Prostate gland (tissue), 2 donors: ENCODE data around the gene HERPUD1.

Source experiments
- POLR2A ChIP-seq: fragments of 450-650 bp; IDR thresholded peaks from one replicate; pipeline ENCODE4 v1.6.1; 2016; ENCODE audit warnings: antibody characterized with exemption, mild to moderate bottlenecking
- POLR2AphosphoS5 ChIP-seq: sonication (generic); formaldehyde crosslinking; IDR thresholded peaks from one replicate; pipeline ENCODE4 v1.6.1; 2017; ENCODE audit warnings: antibody characterized with exemption
- TF ChIP-seq, protein P1 (sequence below), 4 experiments: fragments of 200-600 bp in 2 of 4; fragments of 450-650 bp in 2 of 4; sonication (generic) in 2 of 4; IDR thresholded peaks; 1 replicate in 3 of 4; 2 replicates in 1 of 4; pipeline ENCODE4 v1.5.1; 2016 to 2019; ENCODE audit warnings: antibody characterized with exemption in 4 of 4, mild to moderate bottlenecking in 2 of 4, moderate library complexity in 2 of 4

DNA sequence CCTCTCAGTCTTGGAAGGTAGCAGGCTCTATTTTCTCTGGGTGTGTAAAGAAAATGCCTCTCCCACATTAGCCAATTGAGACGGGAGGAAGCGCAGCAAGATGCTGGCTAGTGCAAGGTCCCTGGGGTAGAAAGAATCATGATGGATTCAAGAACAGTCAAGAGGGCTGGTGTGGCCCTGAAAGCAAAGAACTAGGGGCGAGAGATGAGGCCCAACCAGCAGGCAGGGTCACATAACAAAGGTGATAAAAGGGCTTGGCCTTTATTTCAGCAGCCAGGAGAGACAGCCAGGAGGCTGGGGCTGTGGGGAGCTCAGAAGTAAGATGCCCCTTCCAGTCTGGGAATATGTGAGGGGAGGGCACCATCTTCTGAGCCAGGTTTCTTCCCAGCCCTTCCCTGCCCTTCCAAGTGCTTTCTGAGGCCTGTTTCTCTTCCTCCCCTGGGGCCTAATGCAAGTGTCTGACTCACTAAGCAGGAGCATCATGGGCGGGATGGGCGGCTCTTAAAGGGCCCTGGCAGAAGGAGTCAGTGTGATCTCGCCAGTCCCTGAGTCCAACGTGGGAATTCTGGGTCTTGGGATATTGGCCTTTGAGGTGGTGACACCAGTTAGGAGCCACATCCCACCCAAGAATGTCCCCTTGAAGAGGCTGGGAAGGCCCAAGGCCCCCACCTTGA lies 53.5 kb downstream of the HERPUD1 start:
- no peak for TF ChIP-seq POLR2A
- TF ChIP-seq, protein P1, sequence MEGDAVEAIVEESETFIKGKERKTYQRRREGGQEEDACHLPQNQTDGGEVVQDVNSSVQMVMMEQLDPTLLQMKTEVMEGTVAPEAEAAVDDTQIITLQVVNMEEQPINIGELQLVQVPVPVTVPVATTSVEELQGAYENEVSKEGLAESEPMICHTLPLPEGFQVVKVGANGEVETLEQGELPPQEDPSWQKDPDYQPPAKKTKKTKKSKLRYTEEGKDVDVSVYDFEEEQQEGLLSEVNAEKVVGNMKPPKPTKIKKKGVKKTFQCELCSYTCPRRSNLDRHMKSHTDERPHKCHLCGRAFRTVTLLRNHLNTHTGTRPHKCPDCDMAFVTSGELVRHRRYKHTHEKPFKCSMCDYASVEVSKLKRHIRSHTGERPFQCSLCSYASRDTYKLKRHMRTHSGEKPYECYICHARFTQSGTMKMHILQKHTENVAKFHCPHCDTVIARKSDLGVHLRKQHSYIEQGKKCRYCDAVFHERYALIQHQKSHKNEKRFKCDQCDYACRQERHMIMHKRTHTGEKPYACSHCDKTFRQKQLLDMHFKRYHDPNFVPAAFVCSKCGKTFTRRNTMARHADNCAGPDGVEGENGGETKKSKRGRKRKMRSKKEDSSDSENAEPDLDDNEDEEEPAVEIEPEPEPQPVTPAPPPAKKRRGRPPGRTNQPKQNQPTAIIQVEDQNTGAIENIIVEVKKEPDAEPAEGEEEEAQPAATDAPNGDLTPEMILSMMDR (IDR thresholded peaks at IDR 0.05): no peak
- TF ChIP-seq POLR2AphosphoS5: peak; percentile 8
